Endothelial cell of umbilical vein (primary cell): ENCODE data around the gene KAZALD1. TPM values are rescaled to one million over a fixed set of nuclear protein-coding genes. Genes with fewer than 3 reads are reported as not detected.

Experiments used
- BruUV-seq: library from RNA; stranded (reverse); fragments of 400-500 nt; replicated peaks from 2 replicates; lab custom pipeline; 2021; lab: Mats Ljungman, UMichigan
- CTCF ChIA-PET: fragments of 300-600, 350-600 bp; sonication (Branson Sonifier 250); formaldehyde crosslinking; loops from one replicate; lab custom pipeline; 2021; ENCODE audit warnings: antibody characterized with exemption, inconsistent platforms; lab: Charles Lee
- POLR2A ChIA-PET: fragments of 300-600, 350-600 bp; sonication (Branson Sonifier 250); formaldehyde crosslinking; loops from one replicate; lab custom pipeline; 2021; ENCODE audit warnings: antibody characterized with exemption, inconsistent platforms; lab: Charles Lee
- DNase-seq: peaks from one replicate; pipeline ENCODE4 v3.0.0-alpha.2; 2011; ENCODE audit warnings: low read depth, low spot score
- FAIRE-seq: peaks from 2 replicates; lab custom pipeline; 2011; peaks lifted over from hg19 to GRCh38; lab: Jason Lieb, UNC
- H2AFZ ChIP-seq: 2 replicates; pipeline ENCODE4 v1.6.0; 2012; ENCODE audit warnings: low read depth, low read length, control low read depth, inconsistent platforms
- H3K27ac ChIP-seq: 2 replicates; pipeline ENCODE4 v1.5.1; 2011; ENCODE audit warnings: low read depth, mild to moderate bottlenecking, control low read depth, low read length, moderate library complexity; ENCODE audit not compliant: insufficient read depth
- H3K27me3 ChIP-seq, 2 experiments: 2 replicates each; pipeline versions ENCODE4 v1.6.0 to v1.6.1; 2011; ENCODE audit warnings: low read length in 2 of 2, mixed read lengths in 1 of 2; ENCODE audit not compliant: control insufficient read depth in 2 of 2, insufficient read depth in 2 of 2
- H3K36me3 ChIP-seq, 2 experiments: 2 replicates in 1 of 2; 3 replicates in 1 of 2; pipeline ENCODE4 v1.5.1; 2011; ENCODE audit warnings: low read length in 2 of 2, mild to moderate bottlenecking in 1 of 2, moderate library complexity in 1 of 2; ENCODE audit not compliant: control insufficient read depth in 2 of 2, insufficient read depth in 2 of 2; ENCODE audit errors: extremely low read depth in 1 of 2
- H3K4me1 ChIP-seq: 3 replicates; pipeline ENCODE4 v1.5.1; 2011; ENCODE audit warnings: mild to moderate bottlenecking, low read length; ENCODE audit not compliant: control insufficient read depth, insufficient read depth; ENCODE audit errors: extremely low read depth
- H3K4me2 ChIP-seq: 2 replicates; pipeline ENCODE4 v1.6.1; 2011; ENCODE audit warnings: low read length, control low read depth, mixed read lengths; ENCODE audit not compliant: insufficient read depth
- H3K4me3 ChIP-seq, 3 experiments: fragments of 200-600 bp in 1 of 3; sonication (generic), shearing (Covaris generic) in 1 of 3; replicated peaks in 1 of 3; 2 replicates each; pipeline ENCODE4 v1.5.1; 2011 to 2016; ENCODE audit warnings: control low read depth in 3 of 3, low read length in 3 of 3, mild to moderate bottlenecking in 2 of 3, inconsistent platforms in 1 of 3, low read depth in 1 of 3, moderate library complexity in 1 of 3; ENCODE audit not compliant: insufficient read depth in 1 of 3
- H3K79me2 ChIP-seq: 2 replicates; pipeline ENCODE4 v1.6.0; 2012; ENCODE audit warnings: low read length, inconsistent platforms; ENCODE audit not compliant: control insufficient read depth, insufficient read depth
- H3K9ac ChIP-seq: replicated peaks from 2 replicates; pipeline ENCODE3; 2011; ENCODE audit warnings: low read length, control low read depth; ENCODE audit not compliant: insufficient read depth; ENCODE audit errors: extremely low read depth
- H3K9me1 ChIP-seq: replicated peaks from 3 replicates; pipeline ENCODE4 v1.6.0; 2011; ENCODE audit warnings: mild to moderate bottlenecking, low read length; ENCODE audit not compliant: control insufficient read depth, insufficient read depth; ENCODE audit errors: extremely low read depth
- H3K9me3 ChIP-seq: replicated peaks from 2 replicates; pipeline ENCODE4 v1.5.1; 2012; ENCODE audit warnings: low read length, inconsistent platforms; ENCODE audit not compliant: control insufficient read depth, insufficient read depth
- H4K20me1 ChIP-seq: replicated peaks from 2 replicates; pipeline ENCODE3; 2011; ENCODE audit warnings: mild to moderate bottlenecking, low read length; ENCODE audit not compliant: control insufficient read depth, insufficient read depth; ENCODE audit errors: extremely low read depth
- EZH2 ChIP-seq: IDR thresholded peaks from 2 replicates; pipeline ENCODE4 v1.6.1; 2012; ENCODE audit warnings: borderline replicate concordance, low read depth, mild to moderate bottlenecking, moderate library complexity, low read length, inconsistent platforms; ENCODE audit not compliant: severe bottlenecking
- FOS ChIP-seq: IDR thresholded peaks from 2 replicates; pipeline ENCODE4 v1.6.1; 2011; ENCODE audit warnings: mild to moderate bottlenecking, low read length, moderate library complexity, borderline replicate concordance; ENCODE audit not compliant: insufficient read depth
- GATA2 ChIP-seq: IDR thresholded peaks from 2 replicates; pipeline ENCODE4 v1.7.0; 2011; ENCODE audit warnings: low read depth, mild to moderate bottlenecking, moderate library complexity, mixed read lengths, low read length; ENCODE audit not compliant: insufficient read length, insufficient read depth
- JUN ChIP-seq: IDR thresholded peaks from 2 replicates; pipeline ENCODE4 v1.6.1; 2011; ENCODE audit warnings: borderline replicate concordance, low read depth; ENCODE audit not compliant: insufficient read length, insufficient read depth
- MYC ChIP-seq: IDR thresholded peaks from one replicate; pipeline ENCODE4 v1.6.1; 2011; ENCODE audit warnings: mild to moderate bottlenecking, low read depth, low read length
- POLR2A ChIP-seq: IDR thresholded peaks from 2 replicates; pipeline ENCODE4 v1.6.1; 2012; ENCODE audit warnings: low read depth, mild to moderate bottlenecking, control low read depth, low read length
- POLR2AphosphoS5 ChIP-seq: IDR thresholded peaks from 2 replicates; pipeline ENCODE4 v1.6.1; 2012; ENCODE audit warnings: low read depth, mild to moderate bottlenecking, control low read depth, low read length, moderate library complexity; ENCODE audit not compliant: insufficient read depth
- dilution Hi-C: fragments of 300-500 bp; cut with MboI; formaldehyde crosslinking; loops from one replicate; pipeline ENCODE4 v1.15.0; 2019; ENCODE audit warnings: low sequenced_read_pairs; ENCODE audit not compliant: extremely low pct_ligation_motif_present
- intact Hi-C: fragments of 100-400 bp; cut with micrococcal nuclease; formaldehyde crosslinking; loops from one replicate; pipeline ENCODE4 v1.10.0; 2022
- polyA plus RNA-seq, 4 experiments: library from polyadenylated mRNA; depleted of rRNA in 3 of 4; stranded (reverse) in 3 of 4; unstranded in 1 of 4; fragments of >200 nt; gene quantifications; 2 replicates each; pipeline versions ENCODE4 v1.2.1 to v1.2.3, GENCODE V29; 2011 to 2012; ENCODE audit warnings: missing spikeins in 1 of 4
- total RNA-seq: library from RNA; stranded (reverse); gene quantifications from 2 replicates; pipeline ENCODE4 v1.2.3, GENCODE V29; 2021
- TF ChIP-seq, protein P1 (sequence below): IDR thresholded peaks from 2 replicates; pipeline ENCODE4 v1.6.1; 2011; ENCODE audit not compliant: insufficient read depth, insufficient read length
- TF ChIP-seq, protein P2 (sequence below), 2 donors: IDR thresholded peaks; 1 replicate in 1 of 2; 2 replicates in 1 of 2; pipeline ENCODE4 v1.5.1; 2011; ENCODE audit warnings: low read length in 2 of 2, mild to moderate bottlenecking in 2 of 2, moderate library complexity in 2 of 2, control low read depth in 1 of 2, inconsistent platforms in 1 of 2, low read depth in 1 of 2; ENCODE audit not compliant: insufficient read depth in 1 of 2; ENCODE audit errors: extremely low read depth in 1 of 2

Gene KAZALD1
- total and polyA plus RNA-seq, 2 donors (not counting 3 experiments of a cell fraction or from before 2014, with no cell fraction given), result 3.0 to 3.3 TPM

DNA sequence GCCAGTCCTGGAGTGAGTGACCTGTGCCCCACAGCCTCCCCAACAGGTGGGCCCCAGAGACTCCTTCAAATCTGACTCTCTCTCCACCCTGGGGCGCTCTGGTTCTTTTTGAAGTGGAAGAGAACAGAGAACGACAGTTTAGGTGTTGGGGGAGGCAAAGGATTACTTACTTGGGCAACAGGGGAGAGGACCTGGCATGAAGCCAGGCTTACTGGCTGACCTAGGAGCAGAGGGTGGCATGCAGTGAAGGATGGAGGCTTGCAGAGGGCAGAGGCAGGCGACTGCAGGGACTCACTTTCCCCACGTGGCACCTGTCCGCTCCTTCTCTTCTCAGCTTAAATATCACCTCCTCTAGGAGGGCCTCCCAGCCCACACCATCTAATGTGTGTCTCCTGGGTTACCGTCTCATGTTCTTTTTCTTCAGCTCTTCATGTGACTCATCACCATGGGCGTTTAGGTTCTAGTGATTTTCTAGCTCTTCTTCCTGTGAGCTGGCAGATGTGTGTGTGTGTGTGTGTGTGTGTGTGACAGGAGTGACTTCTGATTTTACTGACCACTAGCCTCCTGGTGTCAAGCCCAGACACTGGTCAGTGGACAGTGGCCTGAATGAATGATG lies 46.7 kb upstream of the KAZALD1 start:
- FAIRE-seq (no peak), DNase-seq (no peak)
- Histone ChIP-seq H3K79me2 (no peaks in the 10 kb centered on the region), H3K4me1 (peaks cover 13% of the 10 kb centered on the region), H3K9me1 (no peaks in the 10 kb centered on the region), H4K20me1 (no peaks in the 10 kb centered on the region), H2AFZ (no peak overlapping the region), H3K27ac (no peak overlapping the region), H3K36me3 (no peaks in the 10 kb centered on the region), H3K4me2 (no peak overlapping the region), H3K9me3 (no peaks in the 10 kb centered on the region), H3K27me3 (no peaks in the 10 kb centered on the region), H3K9ac (no peak overlapping the region), H3K4me3 (no peak overlapping the region)
- intact Hi-C loops (loop anchor here (1.0 to 10.0 kb wide), 3 partner anchors 100 to 453 kb away; partner anchors contain the start of gene SLF2), dilution Hi-C loops (no loop called here)
- POLR2A ChIA-PET, result no interaction called here
- BruUV-seq, result no TSS peak
- TF ChIP-seq JUN, result no peak
- peak; percentile 48 for TF ChIP-seq FOS
- CTCF ChIA-PET, result interaction anchor here (0.6 to 7.3 kb wide), 38 partner anchors 9 to 454 kb away, joined by 3 to 254 read pairs (median 5); partner anchors contain the start of genes KAZALD1, LZTS2, MRPL43 and PDZD7

DNA sequence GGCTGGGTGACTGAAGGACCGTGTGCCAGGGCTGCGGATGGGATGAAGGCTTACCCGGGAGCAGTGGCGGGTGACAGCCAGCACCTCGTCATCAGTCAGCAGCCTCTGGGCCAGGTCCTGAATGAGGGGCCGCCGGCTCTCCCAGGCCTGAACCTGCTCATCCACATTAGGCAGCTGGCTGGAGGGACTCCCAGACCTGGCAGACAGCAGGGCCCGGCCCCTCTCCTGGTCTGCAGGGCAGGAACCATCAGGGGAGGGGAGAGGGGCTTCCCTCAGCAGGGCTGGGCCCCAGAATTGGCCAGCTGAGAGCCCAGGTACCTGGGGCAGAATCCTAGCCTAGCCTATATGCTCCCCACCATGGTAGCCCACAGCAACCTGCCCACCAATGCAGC lies 46.2 kb upstream of the KAZALD1 start:
- Histone ChIP-seq H3K36me3 (no peaks in the 10 kb centered on the region), H3K27ac (no peak overlapping the region), H2AFZ (no peak overlapping the region), H3K4me2 (no peak overlapping the region), H3K9ac (no peak overlapping the region), H3K27me3 (no peaks in the 10 kb centered on the region), H4K20me1 (no peaks in the 10 kb centered on the region), H3K4me1 (peaks cover 13% of the 10 kb centered on the region), H3K9me3 (no peaks in the 10 kb centered on the region), H3K9me1 (no peaks in the 10 kb centered on the region), H3K4me3 (no peak overlapping the region), H3K79me2 (no peaks in the 10 kb centered on the region)
- dilution Hi-C loops, result no loop called here
- TF ChIP-seq POLR2AphosphoS5 (no peak), MYC (no peak), POLR2A (no peak), EZH2 (no peak), JUN (no peak), GATA2 (no peak), FOS (no peak)
- TF ChIP-seq, protein P1, sequence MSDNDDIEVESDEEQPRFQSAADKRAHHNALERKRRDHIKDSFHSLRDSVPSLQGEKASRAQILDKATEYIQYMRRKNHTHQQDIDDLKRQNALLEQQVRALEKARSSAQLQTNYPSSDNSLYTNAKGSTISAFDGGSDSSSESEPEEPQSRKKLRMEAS, result no peak
- TF ChIP-seq, protein P2, sequence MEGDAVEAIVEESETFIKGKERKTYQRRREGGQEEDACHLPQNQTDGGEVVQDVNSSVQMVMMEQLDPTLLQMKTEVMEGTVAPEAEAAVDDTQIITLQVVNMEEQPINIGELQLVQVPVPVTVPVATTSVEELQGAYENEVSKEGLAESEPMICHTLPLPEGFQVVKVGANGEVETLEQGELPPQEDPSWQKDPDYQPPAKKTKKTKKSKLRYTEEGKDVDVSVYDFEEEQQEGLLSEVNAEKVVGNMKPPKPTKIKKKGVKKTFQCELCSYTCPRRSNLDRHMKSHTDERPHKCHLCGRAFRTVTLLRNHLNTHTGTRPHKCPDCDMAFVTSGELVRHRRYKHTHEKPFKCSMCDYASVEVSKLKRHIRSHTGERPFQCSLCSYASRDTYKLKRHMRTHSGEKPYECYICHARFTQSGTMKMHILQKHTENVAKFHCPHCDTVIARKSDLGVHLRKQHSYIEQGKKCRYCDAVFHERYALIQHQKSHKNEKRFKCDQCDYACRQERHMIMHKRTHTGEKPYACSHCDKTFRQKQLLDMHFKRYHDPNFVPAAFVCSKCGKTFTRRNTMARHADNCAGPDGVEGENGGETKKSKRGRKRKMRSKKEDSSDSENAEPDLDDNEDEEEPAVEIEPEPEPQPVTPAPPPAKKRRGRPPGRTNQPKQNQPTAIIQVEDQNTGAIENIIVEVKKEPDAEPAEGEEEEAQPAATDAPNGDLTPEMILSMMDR (IDR thresholded peaks at IDR 0.05; ENCODE audit: extremely low read depth in 1 of 2, insufficient read depth in 1 of 2, low read depth in 1 of 2, low read length in 2 of 2), result no peak
- BruUV-seq, result no TSS peak
- intact Hi-C loops, result loop anchor here (10.0 kb wide), 1 partner anchor 101 kb away; the partner anchor contains the start of gene SLF2
- FAIRE-seq (no peak), DNase-seq (no peak)
- ChIA-PET CTCF (interaction anchor here (1.1 to 7.3 kb wide), 8 partner anchors 11 to 453 kb away, joined by 4 to 254 read pairs (median 12); partner anchors contain the start of genes LZTS2, PDZD7 and SFXN3), POLR2A (no interaction called here)
